Suppressor macrophage (primary cell): ENCODE measurements around the gene NRSN1.
A peak's percentile ranks its signal among the peaks of the same experiment; 100 is the strongest.

ENCODE experiments used
- DNase-seq, 4 experiments: peaks; one replicate each; pipeline ENCODE4 v3.0.0-alpha.2; 2020 to 2022
- total RNA-seq, 17 experiments: gene quantifications; one replicate each; lab custom pipeline; 2026; ENCODE audit warnings: mixed read lengths in 6 of 17, inconsistent platforms in 3 of 17; lab: John Stamatoyannopoulos, UW

Gene NRSN1, protein sequence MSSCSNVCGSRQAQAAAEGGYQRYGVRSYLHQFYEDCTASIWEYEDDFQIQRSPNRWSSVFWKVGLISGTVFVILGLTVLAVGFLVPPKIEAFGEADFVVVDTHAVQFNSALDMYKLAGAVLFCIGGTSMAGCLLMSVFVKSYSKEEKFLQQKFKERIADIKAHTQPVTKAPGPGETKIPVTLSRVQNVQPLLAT
- total RNA-seq = 0 to 2.3 (median 0) reads per million in 17 experiments

DNA sequence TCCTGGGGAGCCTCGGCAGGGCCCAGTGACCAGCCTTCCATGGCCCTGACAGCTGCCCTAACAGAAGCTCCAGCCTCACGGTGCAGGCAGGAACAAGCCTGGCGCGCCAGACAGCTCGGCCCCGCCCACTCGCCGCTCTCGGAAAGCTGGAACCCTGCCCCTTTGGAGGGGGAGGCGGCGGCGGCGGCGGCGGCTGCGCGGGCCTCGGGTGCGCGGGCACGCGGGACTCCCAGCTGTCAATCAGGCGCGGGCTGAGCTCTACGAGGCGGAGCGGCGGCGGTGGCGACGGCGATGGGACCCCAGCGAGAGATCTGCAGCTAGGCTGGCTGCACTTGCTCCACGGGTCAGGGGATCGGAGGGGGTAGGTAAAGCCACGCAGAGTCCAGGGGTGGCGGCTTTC lies at the start of gene NRSN1:
NRSN1 (plus strand) TSS at position 236 of the 400 bp plus-strand sequence. CDS start 8,113 bp downstream, outside the sequence.
- DNase-seq = no peak

- DNase-seq = peak in 1 of 4 experiments; percentile 21
Observed at GRCh38 chr6:24078200-24078599, 47.8 kb upstream of the NRSN1 start.

DNA sequence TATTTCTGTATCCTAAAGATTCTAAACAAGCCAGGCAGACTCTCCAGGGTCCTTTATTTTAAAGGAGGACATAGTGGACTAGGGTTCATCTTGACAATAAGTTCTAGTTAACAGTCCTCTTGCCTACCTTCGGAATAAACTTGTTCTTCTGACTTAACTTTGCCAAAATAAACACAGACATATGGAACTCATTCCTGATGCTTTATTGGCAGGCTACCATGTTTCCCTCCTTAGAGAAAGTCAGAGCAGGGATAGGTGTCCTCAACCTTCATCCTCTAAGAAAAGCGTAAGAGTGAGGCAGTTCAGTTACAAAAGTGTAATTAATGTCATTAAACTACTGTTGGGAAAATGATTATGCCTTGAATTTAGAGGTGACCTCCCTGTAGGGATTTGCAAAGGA lies 46.9 kb upstream of the NRSN1 start:
- no peak for DNase-seq

DNA sequence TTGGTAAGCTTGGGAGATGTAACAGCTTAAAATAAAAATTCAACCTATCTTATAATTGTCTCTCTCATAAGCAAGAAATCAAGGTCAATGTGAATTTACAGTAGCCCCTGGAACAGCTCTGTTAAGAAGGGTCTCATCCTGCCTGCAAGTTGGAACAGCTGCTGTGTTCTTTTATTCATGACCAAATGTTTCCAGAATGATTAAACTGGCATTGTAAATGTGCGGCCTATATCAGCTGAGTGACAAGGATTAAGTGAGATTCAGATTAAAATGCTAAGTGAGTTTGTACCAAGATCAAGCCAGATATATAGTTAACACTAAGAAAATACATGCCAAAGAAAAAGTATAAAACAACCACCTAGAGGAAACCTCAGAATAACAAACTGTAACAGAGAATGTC lies 45.3 kb upstream of the NRSN1 start:
- no peak for DNase-seq

GRCh38 chr6:24089736-24090135 lies 36.3 kb upstream of the NRSN1 start:
- no peak for DNase-seq

DNA sequence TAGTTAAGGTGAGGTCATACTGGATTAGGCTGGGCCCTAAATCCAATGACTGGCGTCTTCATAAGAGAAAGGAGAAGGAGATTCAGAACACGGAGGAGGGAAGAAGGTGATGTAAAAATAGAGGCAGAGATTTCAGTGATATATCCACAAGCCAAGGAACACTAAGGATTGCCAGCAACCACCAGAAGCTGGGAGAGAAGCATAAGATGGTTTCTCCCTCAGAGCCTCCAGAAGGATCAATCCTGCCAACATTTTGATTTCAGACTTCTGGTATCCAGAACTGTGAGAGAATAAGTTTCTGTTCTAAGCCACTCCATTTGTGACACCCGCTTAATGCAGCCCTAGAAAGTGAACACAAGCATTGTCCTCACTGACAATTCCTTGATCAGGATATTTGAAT lies 33.6 kb upstream of the NRSN1 start:
- DNase-seq = no peak

GRCh38 chr6:24093381-24093780 lies 32.6 kb upstream of the NRSN1 start:
- DNase-seq = no peak

DNA sequence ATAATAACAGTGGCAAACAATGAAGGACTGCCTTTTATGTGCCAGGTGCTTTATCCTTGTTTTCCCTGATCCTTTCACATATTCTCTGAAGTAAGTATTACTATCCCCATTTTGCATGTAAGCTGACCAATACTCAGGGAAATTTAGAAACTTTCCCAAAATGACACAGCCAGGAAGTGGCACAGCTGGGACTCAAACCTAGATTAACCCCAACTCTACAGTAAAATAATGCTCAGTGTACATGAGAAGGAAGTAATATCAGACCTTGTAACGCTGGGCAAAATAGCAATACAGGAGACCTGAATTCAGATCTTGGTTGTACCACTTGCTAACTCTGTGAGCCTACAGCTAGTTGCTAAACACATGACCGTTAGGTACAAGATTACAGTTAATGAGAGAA lies 26.8 kb upstream of the NRSN1 start:
- DNase-seq = no peak

GRCh38 chr6:24100024-24100769 lies 25.8 kb upstream of the NRSN1 start:
- no peak for DNase-seq

GRCh38 chr6:24100770-24101155 lies 25.3 kb upstream of the NRSN1 start:
- no peak for DNase-seq

GRCh38 chr6:24105191-24105590 lies 20.8 kb upstream of the NRSN1 start:
- peak in 2 of 4 experiments; percentile 8 for DNase-seq

GRCh38 chr6:24106291-24106690 lies 19.7 kb upstream of the NRSN1 start:
- DNase-seq = no peak

GRCh38 chr6:24107294-24107693 lies 18.7 kb upstream of the NRSN1 start:
- DNase-seq = no peak

GRCh38 chr6:24108056-24108455 lies 18.0 kb upstream of the NRSN1 start:
- DNase-seq = no peak

GRCh38 chr6:24110417-24110816 lies 15.6 kb upstream of the NRSN1 start:
- no peak for DNase-seq

- DNase-seq = no peak
Observed at GRCh38 chr6:24113891-24114290, 12.1 kb upstream of the NRSN1 start.

- DNase-seq = peak in 3 of 4 experiments; percentile 8 to 58 (median 13)
Observed at GRCh38 chr6:24117021-24117420, 9.0 kb upstream of the NRSN1 start.

- no peak for DNase-seq
Observed at GRCh38 chr6:24122139-24122538, 3.9 kb upstream of the NRSN1 start.

GRCh38 chr6:24126586-24127192 lies 674 bp downstream of the NRSN1 start:
- peak; percentile 76 to 87 (median 84) for DNase-seq

DNA sequence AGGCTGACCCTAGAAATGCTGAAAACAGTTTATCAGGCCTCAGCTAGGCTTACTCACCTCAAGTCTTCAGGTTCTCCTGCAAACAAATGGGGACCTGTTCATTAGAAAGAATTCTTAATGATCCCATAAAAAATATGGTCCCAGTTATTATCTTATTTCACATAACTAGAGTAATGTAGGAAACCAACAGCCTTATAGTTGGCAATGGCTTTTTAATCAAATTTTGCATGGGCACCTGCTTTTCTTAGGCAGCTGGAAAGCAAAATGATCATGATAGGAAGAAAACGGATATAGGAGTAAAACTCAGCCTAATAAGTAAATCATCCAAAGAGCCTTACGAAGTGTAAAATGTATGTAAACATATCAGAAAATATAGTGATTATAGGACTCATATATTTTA lies 1.3 kb downstream of the NRSN1 start:
- no peak for DNase-seq

DNA sequence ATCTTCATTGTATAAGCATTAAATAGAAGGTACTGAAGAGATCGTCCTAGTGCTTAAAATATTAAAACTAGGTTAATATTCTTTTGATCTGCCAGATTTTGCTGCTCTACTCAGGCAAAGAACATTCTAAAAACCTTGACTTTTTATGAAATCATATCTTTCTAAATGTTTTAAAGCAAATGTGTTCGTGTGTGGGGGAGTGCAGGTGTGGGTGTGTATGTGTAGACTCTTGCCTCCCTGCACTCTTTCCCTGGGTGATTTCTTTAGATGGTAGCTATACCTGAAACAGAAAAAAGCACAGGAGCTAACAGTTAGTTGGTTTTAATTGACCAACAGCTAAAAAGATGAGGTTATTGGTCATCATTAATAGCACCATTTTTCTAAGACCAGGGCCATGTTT lies 5.7 kb downstream of the NRSN1 start:
- DNase-seq = no peak

GRCh38 chr6:24139080-24139479 lies 13.1 kb downstream of the NRSN1 start:
- DNase-seq = no peak

- DNase-seq = no peak
Observed at GRCh38 chr6:24139639-24140038, 13.6 kb downstream of the NRSN1 start.

DNA sequence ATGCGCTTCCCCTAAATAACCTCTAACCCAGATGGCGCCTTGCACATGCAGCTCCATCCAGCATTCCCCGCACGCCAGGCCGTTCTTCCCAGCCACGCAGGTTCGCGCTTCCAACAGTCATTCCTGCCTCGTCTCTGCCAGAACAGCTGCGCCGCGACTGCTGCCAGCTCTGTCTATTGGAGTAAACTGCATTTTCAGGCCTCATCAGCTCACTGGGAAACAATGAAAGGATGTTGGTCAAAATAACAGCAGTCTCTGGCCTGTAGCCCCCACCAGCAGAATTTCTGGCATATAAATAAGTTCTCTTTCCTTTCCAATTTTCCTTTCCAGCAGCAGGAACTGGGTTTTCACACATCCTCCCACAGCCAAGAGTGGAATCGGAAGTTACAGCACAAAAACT lies 14.6 kb downstream of the NRSN1 start:
- no peak for DNase-seq
